NB4 (cell line): Measurements from ENCODE around the gene TSPAN15.

ENCODE experiments used
- DNase-seq: peaks from one replicate; pipeline ENCODE4 v3.0.0; 2010; ENCODE audit warnings: low read depth
- H3K4me3 ChIP-seq: one replicate; pipeline ENCODE4 v1.5.1; 2011; ENCODE audit warnings: mild to moderate bottlenecking, low read depth, low read length, moderate library complexity
- CTCF ChIP-seq: IDR thresholded peaks from one replicate; pipeline ENCODE4 v1.5.1; 2012; ENCODE audit warnings: low read depth, low read length
- MAX ChIP-seq: IDR thresholded peaks from 2 replicates; pipeline ENCODE4 v1.6.1; 2011; ENCODE audit warnings: low read depth, low read length
- MYC ChIP-seq: IDR thresholded peaks from 2 replicates; pipeline ENCODE4 v1.6.1; 2011; ENCODE audit warnings: low read depth, low read length
- POLR2A ChIP-seq: IDR thresholded peaks from 2 replicates; pipeline ENCODE4 v1.6.1; 2011; ENCODE audit warnings: mild to moderate bottlenecking; ENCODE audit not compliant: insufficient read length; ENCODE audit errors: extremely low read depth

The TSPAN15 gene

GRCh38 chr10:69489506-69490090 is 38.3 kb downstream of the TSPAN15 start:
- TF ChIP-seq POLR2A (no peak), CTCF (no peak), MYC (no peak), MAX (no peak)
- DNase-seq = no peak
- no peak overlapping the region for H3K4me3 ChIP-seq

- DNase-seq = no peak
- H3K4me3 ChIP-seq = no peak overlapping the region
Observed at GRCh38 chr10:69490876-69491275, 39.6 kb downstream of the TSPAN15 start.

GRCh38 chr10:69491611-69492010 is 40.3 kb downstream of the TSPAN15 start:
- TF ChIP-seq CTCF (no peak), MYC (no peak), MAX (no peak), POLR2A (no peak)
- H3K4me3 ChIP-seq = no peak overlapping the region
- DNase-seq = no peak

More at GRCh38 chr10:69490876-69491275, 39.6 kb downstream of the TSPAN15 start:
- TF ChIP-seq POLR2A (no peak), MYC (no peak), MAX (no peak), CTCF (no peak)

- TF ChIP-seq MAX (no peak), POLR2A (no peak), CTCF (no peak), MYC (no peak)
- H3K4me3 ChIP-seq = no peak overlapping the region
- DNase-seq = no peak
Observed at GRCh38 chr10:69492091-69492745, 41.0 kb downstream of the TSPAN15 start.

- no peak for TF ChIP-seq MYC
- no peak for TF ChIP-seq CTCF
- no peak for TF ChIP-seq POLR2A
- TF ChIP-seq MAX = no peak
- no peak for DNase-seq
- no peak overlapping the region for H3K4me3 ChIP-seq
Observed at GRCh38 chr10:69492746-69493462, 41.6 kb downstream of the TSPAN15 start.
